Measurements from ENCODE around the gene TMEM135.

Gene TMEM135

DNA sequence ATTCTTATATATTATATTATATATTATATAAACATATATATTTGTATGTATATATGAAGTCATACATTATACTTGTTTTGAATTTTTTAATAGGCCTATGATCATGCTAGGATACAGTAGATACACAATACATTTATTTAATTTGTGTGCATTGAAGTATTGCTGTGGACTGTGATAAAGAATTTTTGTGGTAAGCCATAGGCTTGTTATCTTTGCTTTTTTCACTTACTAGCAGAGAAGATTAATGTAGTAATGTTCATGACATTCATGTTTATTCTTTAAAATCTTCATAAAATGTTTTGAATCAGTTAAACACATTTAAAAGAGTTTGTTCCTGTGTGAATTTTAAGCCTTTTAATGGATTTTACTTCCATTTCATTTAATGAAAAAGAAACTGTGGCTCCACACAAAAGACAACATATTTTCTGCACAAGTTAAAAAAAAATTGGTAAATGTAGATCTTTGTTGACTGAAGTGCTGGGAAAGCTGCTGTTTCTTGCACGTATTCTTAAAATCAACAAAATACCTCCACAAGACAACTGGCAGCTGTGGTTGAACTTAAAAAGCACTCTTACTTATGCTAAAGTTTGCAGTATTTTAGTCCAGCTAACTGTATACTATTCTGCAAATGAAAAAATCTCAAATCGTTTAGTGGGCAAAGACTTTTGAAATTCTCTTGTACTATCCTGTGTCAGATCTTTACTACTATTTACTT, 156.2 kb downstream of the TMEM135 start:
- DNase-seq (ENCODE audit: low spot score) = no peak

GRCh38 chr11:87194985-87195820, 157.5 kb downstream of the TMEM135 start:
- no peak for DNase-seq (ENCODE audit: low spot score)

DNA sequence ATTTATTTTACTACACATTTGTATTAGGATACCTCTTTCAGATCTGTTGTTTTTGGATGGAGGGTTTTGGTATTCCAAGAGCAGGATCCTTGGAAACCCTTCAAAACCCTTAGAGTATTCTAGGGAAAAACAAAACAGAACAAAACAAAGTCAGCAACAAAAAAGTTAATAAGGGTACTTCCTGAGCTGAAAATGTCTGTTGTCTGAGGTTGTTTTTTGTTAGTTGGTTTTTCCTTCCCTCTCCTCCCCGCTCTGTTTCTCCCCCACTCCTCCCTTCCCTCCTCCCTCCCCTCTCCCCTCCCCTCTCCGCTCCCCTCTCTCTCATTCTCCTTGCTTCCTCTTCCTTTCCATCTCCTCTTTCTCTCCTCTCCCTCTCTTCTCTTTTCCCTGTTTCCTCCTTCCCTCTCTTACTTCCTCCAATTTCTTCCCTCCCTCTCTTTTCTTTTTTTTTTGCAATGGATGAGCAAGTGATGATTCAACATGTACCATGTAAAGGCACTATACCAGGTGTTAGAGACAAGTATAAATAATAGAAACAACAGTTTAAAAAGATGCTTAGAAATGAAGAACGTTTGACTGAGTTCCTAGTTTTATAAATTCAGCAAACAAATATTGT, 160.6 kb downstream of the TMEM135 start:
- DNase-seq (ENCODE audit: low spot score) = no peak

GRCh38 chr11:87201376-87201775, 163.6 kb downstream of the TMEM135 start:
- DNase-seq (ENCODE audit: low spot score) = no peak

GRCh38 chr11:87203907-87204602, 166.3 kb downstream of the TMEM135 start:
- DNase-seq (ENCODE audit: low spot score) = no peak

- no peak for DNase-seq (ENCODE audit: low spot score)
Observed at GRCh38 chr11:87212891-87213290, 175.2 kb downstream of the TMEM135 start.

DNA sequence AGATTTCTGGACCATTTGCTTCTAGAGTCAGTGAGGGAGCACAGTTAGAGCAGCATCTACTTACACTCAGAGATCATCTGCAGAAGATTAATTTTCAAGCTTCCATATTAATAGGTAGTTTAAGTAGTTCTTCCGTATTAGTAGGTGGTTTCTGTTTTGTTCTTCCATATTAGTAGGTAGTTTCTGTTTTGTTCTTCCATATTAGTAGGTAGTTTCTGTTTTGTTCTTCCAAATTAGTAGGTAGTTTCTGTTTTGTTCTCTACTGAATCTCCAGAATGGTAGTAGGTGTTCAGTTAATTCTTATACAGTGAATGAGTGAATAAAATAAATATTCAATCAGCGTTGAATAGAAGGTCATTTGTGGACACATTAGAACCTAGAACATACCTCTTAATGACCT, 175.7 kb downstream of the TMEM135 start:
- no peak for DNase-seq (ENCODE audit: low spot score)

GRCh38 chr11:87215236-87215635, 177.5 kb downstream of the TMEM135 start:
- no peak for DNase-seq (ENCODE audit: low spot score)

- no peak for DNase-seq (ENCODE audit: low spot score)
Observed at GRCh38 chr11:87219266-87219665, 181.5 kb downstream of the TMEM135 start.

- no peak for DNase-seq (ENCODE audit: low spot score)
Observed at GRCh38 chr11:87223816-87224215, 186.1 kb downstream of the TMEM135 start.

DNA sequence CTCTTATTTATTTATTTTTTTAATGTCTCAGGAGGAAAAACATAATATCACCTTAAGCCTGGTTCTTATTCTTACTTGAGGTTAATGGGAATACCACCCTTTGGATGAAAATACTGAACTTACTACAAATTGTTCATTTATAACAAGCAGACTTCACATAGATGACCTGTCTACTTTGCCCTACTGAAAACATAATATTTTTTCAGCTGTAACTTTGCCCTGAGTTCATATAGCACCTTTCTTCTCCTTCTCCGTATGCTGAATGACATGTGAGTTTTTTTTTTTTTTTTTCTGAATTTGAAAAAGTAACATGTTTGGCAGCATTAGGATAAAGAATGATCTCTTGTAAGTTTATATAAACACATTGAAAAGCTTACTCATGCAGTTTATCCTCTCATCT, 186.8 kb downstream of the TMEM135 start:
- DNase-seq (ENCODE audit: low spot score) = no peak

- no peak for DNase-seq (ENCODE audit: low spot score)
Observed at GRCh38 chr11:87228820-87229219, 191.1 kb downstream of the TMEM135 start.

- no peak for DNase-seq (ENCODE audit: low spot score)
Observed at GRCh38 chr11:87230995-87231394, 193.3 kb downstream of the TMEM135 start.

- no peak for DNase-seq (ENCODE audit: low spot score)
Observed at GRCh38 chr11:87232320-87232719, 194.6 kb downstream of the TMEM135 start.

DNA sequence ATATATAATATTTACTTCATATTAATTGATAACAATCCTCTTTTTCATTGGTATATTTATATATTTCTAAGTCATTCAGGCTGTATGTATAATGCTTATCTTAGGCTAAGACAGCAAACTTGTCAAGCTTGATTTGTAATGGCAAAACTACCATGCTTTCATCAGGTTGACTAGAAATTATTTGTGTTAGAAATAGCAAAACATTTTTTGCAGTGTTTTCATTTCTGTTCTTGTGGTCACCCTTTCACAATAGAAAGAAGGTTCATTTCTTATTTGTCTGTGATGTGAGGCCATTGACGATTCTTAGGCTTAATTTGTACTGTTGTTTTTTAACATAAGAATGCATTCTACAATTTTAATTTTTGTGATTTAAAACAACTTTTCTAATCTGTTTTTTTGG, 197.6 kb downstream of the TMEM135 start:
- DNase-seq (ENCODE audit: low spot score) = no peak

GRCh38 chr11:87236368-87236767, 198.6 kb downstream of the TMEM135 start:
- no peak for DNase-seq (ENCODE audit: low spot score)

- no peak for DNase-seq (ENCODE audit: low spot score)
Observed at GRCh38 chr11:87239001-87239400, 201.3 kb downstream of the TMEM135 start.

- no peak for DNase-seq (ENCODE audit: low spot score)
Observed at GRCh38 chr11:87239531-87239930, 201.8 kb downstream of the TMEM135 start.

- no peak for DNase-seq (ENCODE audit: low spot score)
Observed at GRCh38 chr11:87251560-87251959, 213.8 kb downstream of the TMEM135 start.

DNA sequence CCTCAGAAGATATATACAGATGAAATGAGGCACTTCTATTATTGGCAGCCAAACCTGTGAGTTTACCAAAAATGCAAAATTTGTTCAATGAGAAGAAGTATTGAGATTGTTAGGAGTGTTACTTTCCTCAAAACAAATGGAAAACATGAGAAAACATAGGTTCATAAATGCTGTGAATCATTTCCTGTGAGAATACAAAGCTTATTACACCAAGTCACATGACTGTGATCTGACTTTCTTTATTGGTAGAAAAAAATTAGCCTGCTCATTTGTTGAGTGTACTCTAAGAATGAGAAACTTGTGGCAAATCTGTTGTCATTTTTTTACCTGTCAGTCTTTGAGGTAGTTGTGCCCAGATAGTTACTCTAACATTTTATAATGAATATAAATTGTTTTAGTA, 215.1 kb downstream of the TMEM135 start:
- no peak for DNase-seq (ENCODE audit: low spot score)

GRCh38 chr11:87254562-87254961, 216.8 kb downstream of the TMEM135 start:
- DNase-seq (ENCODE audit: low spot score) = no peak

- DNase-seq (ENCODE audit: low spot score) = no peak
Observed at GRCh38 chr11:87255589-87255988, 217.9 kb downstream of the TMEM135 start.
